ENCODE data around the gene JAKMIP1.

The JAKMIP1 gene

DNA sequence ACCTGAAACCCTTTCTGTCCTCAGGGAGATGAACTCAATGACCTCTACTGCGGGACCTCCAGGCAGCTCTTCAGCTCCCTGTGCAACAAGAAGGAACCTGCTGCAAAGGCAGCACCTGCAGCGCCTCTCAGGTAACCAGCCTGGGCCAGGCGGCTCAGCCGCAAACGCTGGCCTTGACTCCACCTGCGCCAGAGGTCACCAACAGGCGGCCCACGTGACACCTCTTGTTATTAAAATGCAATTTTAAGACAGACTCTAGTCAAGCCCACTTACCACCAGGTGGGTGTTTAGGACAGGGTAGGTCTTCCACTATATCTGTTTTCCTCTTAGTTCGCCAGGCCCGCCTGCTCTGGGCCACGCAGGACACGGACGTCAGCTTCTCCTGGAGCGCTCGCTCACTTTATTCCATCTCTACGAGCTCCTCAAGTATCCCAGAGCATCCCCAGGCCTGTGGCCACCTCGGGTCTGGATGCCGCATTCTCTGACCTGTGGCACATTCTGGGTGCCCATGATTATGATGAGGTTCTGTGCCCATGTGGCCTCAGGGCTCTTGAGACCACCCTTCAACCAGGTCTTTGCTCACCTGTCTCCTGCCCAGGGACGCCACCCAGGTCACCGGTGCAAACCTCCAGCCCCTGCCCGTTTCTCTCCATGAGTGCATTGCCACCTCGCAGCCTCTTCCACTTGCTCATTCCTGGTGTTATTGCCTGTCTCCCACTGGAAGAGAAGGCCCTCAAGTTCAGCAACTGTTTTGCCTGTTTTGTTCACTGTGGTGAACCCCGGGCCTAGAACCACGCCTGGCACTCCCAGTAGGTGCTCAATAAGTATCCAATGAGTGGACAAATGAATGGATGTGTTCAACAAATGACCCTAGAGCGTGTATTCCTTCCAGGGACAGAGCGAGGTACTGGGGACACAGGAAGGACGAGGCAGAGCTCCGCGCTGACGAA lies 32.8 kb upstream of the JAKMIP1 start:
- Histone ChIP-seq H3K9ac (no peak overlapping the region), H3K36me3 (ENCODE audit: control insufficient read depth, insufficient read depth, low read length) (no peaks in the 10 kb centered on the region), H2AFZ (no peak overlapping the region), H3K27me3 (ENCODE audit: control insufficient read depth, insufficient read depth, low read length) (no peaks in the 10 kb centered on the region), H3K79me2 (no peaks in the 10 kb centered on the region), H3K4me1 (no peaks in the 10 kb centered on the region), H3K4me2 (ENCODE audit: low read length) (no peak overlapping the region), H3K27ac (no peak overlapping the region), H3K9me3 (ENCODE audit: control insufficient read depth, low read length) (no peaks in the 10 kb centered on the region), H3K4me3 (ENCODE audit: low read depth, low read length) (no peak overlapping the region)
- TF ChIP-seq CTCF (IDR thresholded peaks at IDR 0.05) = no peak

- Histone ChIP-seq H3K4me2 (ENCODE audit: low read length) (no peak overlapping the region), H3K4me1 (no peaks in the 10 kb centered on the region), H3K36me3 (ENCODE audit: control insufficient read depth, insufficient read depth, low read length) (no peaks in the 10 kb centered on the region), H3K9me3 (ENCODE audit: control insufficient read depth, low read length) (no peaks in the 10 kb centered on the region), H2AFZ (no peak overlapping the region), H3K79me2 (no peaks in the 10 kb centered on the region), H3K27me3 (ENCODE audit: control insufficient read depth, insufficient read depth, low read length) (no peaks in the 10 kb centered on the region), H3K4me3 (ENCODE audit: low read depth, low read length) (no peak overlapping the region), H3K9ac (no peak overlapping the region), H3K27ac (no peak overlapping the region)
- no peak for TF ChIP-seq CTCF (IDR thresholded peaks at IDR 0.05)
These were observed 31.4 kb upstream of the JAKMIP1 start for GRCh38 chr4:6231663-6232165.

DNA sequence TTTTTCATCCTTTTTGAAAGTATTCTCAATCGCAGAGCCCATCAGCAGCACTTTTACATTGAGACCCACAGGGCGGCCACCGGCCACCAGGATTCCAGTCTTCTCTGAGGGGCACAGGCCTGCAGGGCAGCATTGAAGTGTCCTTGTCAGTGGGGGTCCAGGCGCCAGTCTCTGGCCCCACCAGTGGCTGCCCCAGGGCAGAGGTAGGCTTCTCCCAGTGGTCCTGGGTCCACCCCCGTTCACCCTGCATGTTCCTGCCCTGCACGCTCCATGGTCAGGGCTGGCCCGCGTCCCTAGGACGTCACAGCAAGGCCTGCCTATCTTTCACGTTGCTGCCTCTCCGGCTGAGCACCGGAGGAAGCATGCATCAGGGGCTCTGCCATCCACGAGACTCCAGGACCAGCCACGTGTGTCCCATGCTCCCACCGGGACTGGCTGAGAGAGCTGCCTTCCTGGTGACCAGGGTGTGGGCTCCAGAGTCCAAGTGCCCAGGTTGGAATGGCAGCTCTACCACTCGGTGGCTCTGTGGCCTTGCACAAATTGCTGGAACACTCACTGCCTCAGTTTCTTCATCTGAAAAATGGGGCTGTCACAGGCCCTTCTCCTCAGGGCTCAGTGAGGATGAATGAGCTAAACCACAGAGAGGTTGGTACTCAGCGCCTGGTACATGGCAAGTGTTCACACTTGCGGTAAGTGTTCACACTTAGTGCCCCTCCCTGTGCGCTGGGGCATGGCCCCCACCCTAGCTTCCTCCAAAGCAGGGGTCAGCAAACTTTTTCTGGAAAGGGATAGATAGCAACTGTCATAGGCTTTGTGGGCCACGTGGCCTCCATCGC lies 30.7 kb upstream of the JAKMIP1 start:
- H3K27ac ChIP-seq = no peak overlapping the region
- no peak overlapping the region for H3K4me2 ChIP-seq (ENCODE audit: low read length)
- H3K9ac ChIP-seq = no peak overlapping the region
- no peaks in the 10 kb centered on the region for H3K9me3 ChIP-seq (ENCODE audit: control insufficient read depth, low read length)
- no peak overlapping the region for H3K4me3 ChIP-seq (ENCODE audit: low read depth, low read length)
- TF ChIP-seq CTCF (IDR thresholded peaks at IDR 0.05) = no peak
- H3K36me3 ChIP-seq (ENCODE audit: control insufficient read depth, insufficient read depth, low read length) = no peaks in the 10 kb centered on the region
- no peaks in the 10 kb centered on the region for H3K27me3 ChIP-seq (ENCODE audit: control insufficient read depth, insufficient read depth, low read length)
- no peak overlapping the region for H2AFZ ChIP-seq
- no peaks in the 10 kb centered on the region for H3K4me1 ChIP-seq
- no peaks in the 10 kb centered on the region for H3K79me2 ChIP-seq

GRCh38 chr4:6230502-6230785 lies 30.1 kb upstream of the JAKMIP1 start:
- Histone ChIP-seq H3K4me1 (no peaks in the 10 kb centered on the region), H3K79me2 (no peaks in the 10 kb centered on the region), H3K27me3 (ENCODE audit: control insufficient read depth, insufficient read depth, low read length) (no peaks in the 10 kb centered on the region), H3K27ac (no peak overlapping the region), H2AFZ (no peak overlapping the region), H3K4me3 (ENCODE audit: low read depth, low read length) (no peak overlapping the region), H3K9me3 (ENCODE audit: control insufficient read depth, low read length) (no peaks in the 10 kb centered on the region), H3K4me2 (ENCODE audit: low read length) (no peak overlapping the region), H3K9ac (no peak overlapping the region), H3K36me3 (ENCODE audit: control insufficient read depth, insufficient read depth, low read length) (no peaks in the 10 kb centered on the region)
- TF ChIP-seq CTCF (IDR thresholded peaks at IDR 0.05) = no peak

Data from parathyroid adenoma (tissue), 2 donors.